Measurements from ENCODE around the gene C10orf143.
"Not testable (repeated sequence)": the region's sequence is repeated elsewhere in the genome, so short reads cannot be mapped to it uniquely, and the experiment has no call there.

C10orf143 gene

GRCh38 chr10:130028465-130028819 lies 82.2 kb downstream of the C10orf143 start:
- no peak for DNase-seq

GRCh38 chr10:130027716-130028464 lies 82.7 kb downstream of the C10orf143 start:
- no peak for DNase-seq

GRCh38 chr10:130026670-130027456 lies 83.8 kb downstream of the C10orf143 start:
- DNase-seq = no peak

GRCh38 chr10:130025811-130026485 lies 84.7 kb downstream of the C10orf143 start:
- DNase-seq = no peak

GRCh38 chr10:130025326-130025725 lies 85.3 kb downstream of the C10orf143 start:
- no peak for DNase-seq

GRCh38 chr10:130024779-130025325 lies 85.8 kb downstream of the C10orf143 start:
- DNase-seq = no peak

GRCh38 chr10:130024326-130024725 lies 86.3 kb downstream of the C10orf143 start:
- not testable (repeated sequence) for DNase-seq

- no peak for DNase-seq
Observed at GRCh38 chr10:130023454-130024230, 87.0 kb downstream of the C10orf143 start.

GRCh38 chr10:130022511-130023299 lies 87.9 kb downstream of the C10orf143 start:
- no peak for DNase-seq

- no peak for DNase-seq
Observed at GRCh38 chr10:130022086-130022485, 88.5 kb downstream of the C10orf143 start.

- no peak for DNase-seq
Observed at GRCh38 chr10:130021383-130021950, 89.2 kb downstream of the C10orf143 start.

- no peak for DNase-seq
Observed at GRCh38 chr10:130020651-130021382, 89.8 kb downstream of the C10orf143 start.

GRCh38 chr10:130018730-130019185 lies 91.9 kb downstream of the C10orf143 start:
- DNase-seq = no peak

- DNase-seq = no peak
Observed at GRCh38 chr10:130018265-130018664, 92.4 kb downstream of the C10orf143 start.

- DNase-seq = no peak
Observed at GRCh38 chr10:130017631-130018022, 93.0 kb downstream of the C10orf143 start.

GRCh38 chr10:130016993-130017630 lies 93.5 kb downstream of the C10orf143 start:
- DNase-seq = no peak

- no peak for DNase-seq
Observed at GRCh38 chr10:130016095-130016494, 94.5 kb downstream of the C10orf143 start.

- no peak for DNase-seq
Observed at GRCh38 chr10:130015075-130015695, 95.4 kb downstream of the C10orf143 start.

GRCh38 chr10:130014263-130015074 lies 96.2 kb downstream of the C10orf143 start:
- DNase-seq = no peak
